ENCODE data around the gene FBXW12.

- no peak for TF ChIP-seq CTCF (tag by site-specific recombination; IDR thresholded peaks at IDR 0.05)
- no peak for TF ChIP-seq PRDM4 (tag by site-specific recombination; IDR thresholded peaks at IDR 0.05)
These were observed 37.4 kb upstream of the FBXW12 start for GRCh38 chr3:48334605-48335004.
